Measurements from ENCODE around the gene CLEC1B.
"Not testable (repeated sequence)": the region's sequence is repeated elsewhere in the genome, so short reads cannot be mapped to it uniquely, and the experiment has no call there.

DNA sequence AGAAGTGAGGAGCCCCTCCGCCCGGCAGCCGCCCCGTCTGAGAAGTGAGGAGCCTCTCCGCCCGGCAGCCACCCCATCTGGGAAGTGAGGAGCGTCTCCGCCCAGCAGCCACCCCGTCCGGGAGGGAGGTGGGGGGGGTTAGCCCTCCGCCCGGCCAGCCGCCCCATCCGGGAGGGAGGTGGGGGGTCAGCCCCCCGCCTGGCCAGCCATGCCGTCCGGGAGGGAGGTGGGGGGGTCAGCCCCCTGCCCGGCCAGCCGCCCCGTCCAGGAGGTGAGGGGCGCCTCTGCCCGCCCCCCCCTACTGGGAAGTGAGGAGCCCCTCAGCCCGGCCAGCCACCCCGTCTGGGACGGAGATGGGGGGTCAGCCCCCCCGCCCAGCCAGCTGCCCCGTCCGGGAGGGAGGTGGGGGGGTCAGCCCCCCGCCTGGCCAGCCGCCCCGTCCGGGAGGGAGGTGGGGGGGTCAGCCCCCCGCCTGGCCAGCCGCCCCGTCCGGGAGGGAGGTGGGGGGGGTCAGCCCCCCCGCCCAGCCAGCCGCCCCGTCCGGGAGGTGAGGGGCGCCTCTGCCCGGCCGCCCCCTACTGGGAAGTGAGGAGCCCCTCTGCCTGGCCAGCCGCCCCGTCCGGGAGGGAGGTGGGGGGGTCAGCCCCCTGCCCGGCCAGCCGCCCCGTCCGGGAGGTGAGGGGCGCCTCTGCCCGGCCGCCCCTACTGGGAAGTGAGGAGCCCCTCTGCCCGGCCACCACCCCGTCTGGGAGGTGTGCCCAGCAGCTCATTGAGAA lies 45.8 kb downstream of the CLEC1B start:
- TF ChIP-seq, protein P1, sequence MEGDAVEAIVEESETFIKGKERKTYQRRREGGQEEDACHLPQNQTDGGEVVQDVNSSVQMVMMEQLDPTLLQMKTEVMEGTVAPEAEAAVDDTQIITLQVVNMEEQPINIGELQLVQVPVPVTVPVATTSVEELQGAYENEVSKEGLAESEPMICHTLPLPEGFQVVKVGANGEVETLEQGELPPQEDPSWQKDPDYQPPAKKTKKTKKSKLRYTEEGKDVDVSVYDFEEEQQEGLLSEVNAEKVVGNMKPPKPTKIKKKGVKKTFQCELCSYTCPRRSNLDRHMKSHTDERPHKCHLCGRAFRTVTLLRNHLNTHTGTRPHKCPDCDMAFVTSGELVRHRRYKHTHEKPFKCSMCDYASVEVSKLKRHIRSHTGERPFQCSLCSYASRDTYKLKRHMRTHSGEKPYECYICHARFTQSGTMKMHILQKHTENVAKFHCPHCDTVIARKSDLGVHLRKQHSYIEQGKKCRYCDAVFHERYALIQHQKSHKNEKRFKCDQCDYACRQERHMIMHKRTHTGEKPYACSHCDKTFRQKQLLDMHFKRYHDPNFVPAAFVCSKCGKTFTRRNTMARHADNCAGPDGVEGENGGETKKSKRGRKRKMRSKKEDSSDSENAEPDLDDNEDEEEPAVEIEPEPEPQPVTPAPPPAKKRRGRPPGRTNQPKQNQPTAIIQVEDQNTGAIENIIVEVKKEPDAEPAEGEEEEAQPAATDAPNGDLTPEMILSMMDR (IDR thresholded peaks at IDR 0.05), result not testable (repeated sequence)
- not testable (repeated sequence) for TF ChIP-seq POLR2A (IDR thresholded peaks at IDR 0.05)
